Measurements from ENCODE around the gene GAB2. TPM values are rescaled to one million over a fixed set of nuclear protein-coding genes. Genes with fewer than 3 reads are reported as not detected.
A peak's percentile ranks its signal among the peaks of the same experiment; 100 is the strongest.

Gene GAB2
- total RNA-seq, 4 donors from 2014 or later, result 13.4 to 28.4 (median 19.8) TPM

GRCh38 chr11:78199015-78199652 lies 218.5 kb downstream of the GAB2 start:
- no peak for TF ChIP-seq POLR2A (IDR thresholded peaks at IDR 0.05)
- TF ChIP-seq, protein P1, sequence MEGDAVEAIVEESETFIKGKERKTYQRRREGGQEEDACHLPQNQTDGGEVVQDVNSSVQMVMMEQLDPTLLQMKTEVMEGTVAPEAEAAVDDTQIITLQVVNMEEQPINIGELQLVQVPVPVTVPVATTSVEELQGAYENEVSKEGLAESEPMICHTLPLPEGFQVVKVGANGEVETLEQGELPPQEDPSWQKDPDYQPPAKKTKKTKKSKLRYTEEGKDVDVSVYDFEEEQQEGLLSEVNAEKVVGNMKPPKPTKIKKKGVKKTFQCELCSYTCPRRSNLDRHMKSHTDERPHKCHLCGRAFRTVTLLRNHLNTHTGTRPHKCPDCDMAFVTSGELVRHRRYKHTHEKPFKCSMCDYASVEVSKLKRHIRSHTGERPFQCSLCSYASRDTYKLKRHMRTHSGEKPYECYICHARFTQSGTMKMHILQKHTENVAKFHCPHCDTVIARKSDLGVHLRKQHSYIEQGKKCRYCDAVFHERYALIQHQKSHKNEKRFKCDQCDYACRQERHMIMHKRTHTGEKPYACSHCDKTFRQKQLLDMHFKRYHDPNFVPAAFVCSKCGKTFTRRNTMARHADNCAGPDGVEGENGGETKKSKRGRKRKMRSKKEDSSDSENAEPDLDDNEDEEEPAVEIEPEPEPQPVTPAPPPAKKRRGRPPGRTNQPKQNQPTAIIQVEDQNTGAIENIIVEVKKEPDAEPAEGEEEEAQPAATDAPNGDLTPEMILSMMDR (IDR thresholded peaks at IDR 0.05), result no peak
- TF ChIP-seq EP300 (IDR thresholded peaks at IDR 0.05), result no peak
- TF ChIP-seq POLR2AphosphoS5 (IDR thresholded peaks at IDR 0.05), result no peak
- Histone ChIP-seq H3K4me3 (no peak overlapping the region), H3K36me3 (peaks cover 15% of the 10 kb centered on the region), H3K27me3 (no peaks in the 10 kb centered on the region), H3K27ac (no peak overlapping the region), H3K9me3 (no peaks in the 10 kb centered on the region), H3K4me1 (peaks cover 2% of the 10 kb centered on the region)
- no peak for DNase-seq (ENCODE audit: low spot score in 2 of 2)
- 99% methylated on average over 4 of the region's 6 CpGs for WGBS

DNA sequence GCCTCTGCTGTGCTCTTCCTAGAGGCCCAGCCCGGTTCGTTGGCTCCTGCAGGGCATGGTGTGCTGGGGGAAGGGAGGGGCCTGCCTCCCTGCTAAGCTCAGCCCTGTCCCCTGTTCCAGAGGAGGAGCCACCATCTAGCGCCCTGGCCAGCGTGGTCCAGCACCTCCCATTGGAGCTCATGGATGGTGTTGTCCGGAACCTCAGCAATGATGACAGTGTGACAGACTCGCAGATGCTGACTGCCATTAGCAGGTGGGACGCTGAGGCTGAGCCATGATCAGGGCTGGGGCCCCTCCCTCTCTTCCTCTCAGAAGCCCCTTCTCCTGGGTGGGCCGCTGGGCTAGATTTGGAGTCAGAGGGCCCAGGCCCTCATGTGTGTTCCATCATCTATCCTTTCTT lies 219.8 kb downstream of the GAB2 start:
- TF ChIP-seq EP300 (IDR thresholded peaks at IDR 0.05) (no peak), POLR2A (IDR thresholded peaks at IDR 0.05) (no peak), POLR2AphosphoS5 (IDR thresholded peaks at IDR 0.05) (no peak)
- TF ChIP-seq, protein P1 (IDR thresholded peaks at IDR 0.05), result no peak
- 94% methylated on average over 3 of the region's 8 CpGs for WGBS
- Histone ChIP-seq H3K4me1 (peaks cover 5% of the 10 kb centered on the region), H3K27me3 (no peaks in the 10 kb centered on the region), H3K4me3 (no peak overlapping the region), H3K27ac (no peak overlapping the region), H3K36me3 (peaks cover 15% of the 10 kb centered on the region), H3K9me3 (no peaks in the 10 kb centered on the region)
- DNase-seq (ENCODE audit: low spot score in 2 of 2), result no peak

DNA sequence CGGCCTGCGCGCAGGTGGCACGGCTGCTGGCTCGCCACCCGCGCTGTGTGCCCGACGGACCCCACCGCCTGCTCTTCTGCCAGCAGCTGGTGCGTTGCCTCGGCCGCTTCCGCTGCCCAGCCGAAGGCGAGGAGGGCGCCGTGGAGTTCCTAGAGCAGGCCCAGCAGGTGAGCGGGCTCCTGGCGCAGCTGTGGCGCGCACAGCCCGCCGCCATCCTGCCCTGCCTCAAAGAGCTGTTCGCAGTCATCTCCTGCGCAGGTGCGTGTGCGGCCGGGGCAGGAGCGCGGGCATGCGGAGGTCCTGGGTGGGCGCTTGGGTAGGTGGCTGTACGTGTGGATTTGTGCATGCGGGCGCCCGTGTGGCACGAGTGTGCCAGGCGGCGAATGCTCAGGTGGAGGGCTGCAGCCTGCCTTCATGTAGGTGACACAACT lies 220.9 kb downstream of the GAB2 start:
- Histone ChIP-seq H3K9me3 (no peaks in the 10 kb centered on the region), H3K27ac (no peak overlapping the region), H3K36me3 (peaks cover 15% of the 10 kb centered on the region), H3K4me1 (peaks cover 5% of the 10 kb centered on the region), H3K4me3 (no peak overlapping the region), H3K27me3 (no peaks in the 10 kb centered on the region)
- WGBS, result 100% methylated on average over 7 of the region's 40 CpGs
- DNase-seq (ENCODE audit: low spot score in 2 of 2), result peak in 1 of 2 donors; percentile 50
- TF ChIP-seq POLR2A (IDR thresholded peaks at IDR 0.05), result no peak
- TF ChIP-seq POLR2AphosphoS5 (IDR thresholded peaks at IDR 0.05), result no peak
- no peak for TF ChIP-seq EP300 (IDR thresholded peaks at IDR 0.05)

- peak in 1 of 2 donors; percentile 64 for DNase-seq (ENCODE audit: low spot score in 2 of 2)
- no peak overlapping the region for H3K4me3 ChIP-seq
- no peak overlapping the region for H3K27ac ChIP-seq
- WGBS, result 74% methylated on average over 58 of the region's 60 CpGs
- H3K36me3 ChIP-seq, result peaks cover 13% of the 10 kb centered on the region
- H3K27me3 ChIP-seq, result no peaks in the 10 kb centered on the region
- peaks cover 5% of the 10 kb centered on the region for H3K4me1 ChIP-seq
- TF ChIP-seq, protein P1 (IDR thresholded peaks at IDR 0.05), result no peak
- TF ChIP-seq EP300 (IDR thresholded peaks at IDR 0.05), result no peak
- no peaks in the 10 kb centered on the region for H3K9me3 ChIP-seq
Observed at GRCh38 chr11:78195917-78196560, 221.6 kb downstream of the GAB2 start.

GRCh38 chr11:78194490-78194889 lies 223.1 kb downstream of the GAB2 start:
- H3K9me3 ChIP-seq, result no peaks in the 10 kb centered on the region
- DNase-seq (ENCODE audit: low spot score in 2 of 2), result no peak
- H3K27ac ChIP-seq, result no peak overlapping the region
- H3K36me3 ChIP-seq, result no peaks in the 10 kb centered on the region
- 98% methylated on average over 3 of the region's 3 CpGs for WGBS
- H3K4me3 ChIP-seq, result no peak overlapping the region
- H3K27me3 ChIP-seq, result no peaks in the 10 kb centered on the region
- TF ChIP-seq, protein P1 (IDR thresholded peaks at IDR 0.05), result no peak
- TF ChIP-seq EP300 (IDR thresholded peaks at IDR 0.05) (no peak), POLR2AphosphoS5 (IDR thresholded peaks at IDR 0.05) (no peak), POLR2A (IDR thresholded peaks at IDR 0.05) (no peak)
- H3K4me1 ChIP-seq, result peaks cover 15% of the 10 kb centered on the region

All from suprapubic skin (tissue), 4 donors.